K562 (cell line): ENCODE measurements around the gene ICE2. TPM values are rescaled to one million over a fixed set of nuclear protein-coding genes. Genes with fewer than 3 reads are reported as not detected.

Source experiments
- ATAC-seq: fragments of 200-7000 bp; cut with Tn5 transposase; 3 replicates; pipeline ENCODE4 v1.9.1; 2020; ENCODE audit warnings: moderate library complexity
- BruUV-seq: library from RNA; stranded (reverse); fragments of 400-500 nt; replicated peaks from 2 replicates; lab custom pipeline; 2021; lab: Mats Ljungman, UMichigan
- CTCF ChIA-PET: fragments of 300-600 bp; formaldehyde crosslinking; extraction: SDS; loops from one replicate; lab custom pipeline; 2021; ENCODE audit warnings: low intra/inter-chr PET ratio; lab: Yijun Ruan, JAX
- POLR2A ChIA-PET: fragments of 300-600, 350-650 bp; sonication (Branson Sonifier 250); formaldehyde crosslinking; extraction: SDS; loops from one replicate; lab custom pipeline; 2021; ENCODE audit warnings: antibody characterized with exemption, inconsistent platforms; lab: Yijun Ruan, JAX
- DNase-seq, 4 experiments: peaks; one replicate each; pipeline versions ENCODE4 v3.0.0 to v3.0.0-alpha.2; 2011 to 2018; ENCODE audit warnings: low spot score in 3 of 4, mixed read lengths in 3 of 4; ENCODE audit errors: extremely low read depth in 1 of 4
- FAIRE-seq: peaks from 2 replicates; lab custom pipeline; 2011; peaks lifted over from hg19 to GRCh38; lab: Jason Lieb, UNC
- H2AFZ ChIP-seq: 2 replicates; pipeline ENCODE4 v1.6.0; 2011; ENCODE audit warnings: low read depth, low read length, control low read depth, inconsistent platforms
- H3K27ac ChIP-seq: fragments of 200-600 bp; 3 replicates; pipeline ENCODE4 v1.8.0; 2011; ENCODE audit warnings: low read depth, mild to moderate bottlenecking, control low read depth, inconsistent platforms, low read length, moderate library complexity, mixed read lengths; ENCODE audit errors: extremely low read depth
- H3K27me3 ChIP-seq, 2 experiments: fragments of 300-600 bp in 1 of 2; 2 replicates in 1 of 2; 3 replicates in 1 of 2; pipeline versions ENCODE4 v1.6.0 to v1.8.0; 2011; ENCODE audit warnings: inconsistent platforms in 2 of 2, low read length in 2 of 2, mild to moderate bottlenecking in 1 of 2, mixed read lengths in 1 of 2, moderate library complexity in 1 of 2; ENCODE audit not compliant: control insufficient read depth in 2 of 2, insufficient read depth in 2 of 2
- H3K36me3 ChIP-seq: fragments of 300-600 bp; 3 replicates; pipeline ENCODE4 v1.8.0; 2011; ENCODE audit warnings: mild to moderate bottlenecking, low read length, inconsistent platforms; ENCODE audit not compliant: control insufficient read depth, insufficient read depth
- H3K4me1 ChIP-seq, 2 experiments: fragments of 200-600 bp in 1 of 2; replicated peaks in 1 of 2; 2 replicates in 1 of 2; 3 replicates in 1 of 2; pipeline versions ENCODE4 v1.5.1 to v1.8.0; 2011; ENCODE audit warnings: inconsistent platforms in 2 of 2, low read length in 2 of 2, mild to moderate bottlenecking in 1 of 2, mixed read lengths in 1 of 2, moderate library complexity in 1 of 2; ENCODE audit not compliant: control insufficient read depth in 2 of 2, insufficient read depth in 2 of 2
- H3K4me2 ChIP-seq: 2 replicates; pipeline ENCODE4 v1.6.1; 2011; ENCODE audit warnings: low read length, control low read depth, inconsistent platforms, mixed read lengths; ENCODE audit not compliant: insufficient read depth
- H3K4me3 ChIP-seq: fragments of 200-600 bp; sonication (generic), shearing (Covaris generic); 2 replicates; pipeline ENCODE4 v1.5.1; 2016; ENCODE audit warnings: control low read depth, inconsistent platforms
- H3K79me2 ChIP-seq: fragments of 200-600 bp; 3 replicates; pipeline ENCODE4 v1.8.0; 2011; ENCODE audit warnings: low read length, inconsistent platforms; ENCODE audit not compliant: control insufficient read depth, insufficient read depth
- H3K9ac ChIP-seq, 2 experiments: 2 replicates each; pipeline versions ENCODE4 v1.6.0 to v1.6.1; 2011; ENCODE audit warnings: low read depth in 2 of 2, low read length in 2 of 2, control low read depth in 1 of 2, inconsistent platforms in 1 of 2, mild to moderate bottlenecking in 1 of 2, mixed read lengths in 1 of 2; ENCODE audit not compliant: insufficient read depth in 1 of 2
- H3K9me1 ChIP-seq: one replicate; pipeline ENCODE4 v1.6.0; 2011; ENCODE audit warnings: inconsistent platforms, mild to moderate bottlenecking, low read length, moderate library complexity; ENCODE audit not compliant: control insufficient read depth, insufficient read depth
- H3K9me3 ChIP-seq: replicated peaks from 2 replicates; pipeline ENCODE4 v1.5.1; 2011; ENCODE audit warnings: low read depth, low read length, inconsistent platforms; ENCODE audit not compliant: control insufficient read depth, insufficient read depth
- H4K20me1 ChIP-seq: replicated peaks from 2 replicates; pipeline ENCODE4 v1.6.1; 2011; ENCODE audit warnings: low read length, inconsistent platforms, mixed read lengths; ENCODE audit not compliant: control insufficient read depth, insufficient read depth
- C11orf30 ChIP-seq: fragments of 450-650 bp; IDR thresholded peaks from 2 replicates; pipeline ENCODE4 v1.6.1; 2016; ENCODE audit warnings: low read depth, mild to moderate bottlenecking
- HDAC8 ChIP-seq: fragments of 450-650 bp; IDR thresholded peaks from 2 replicates; pipeline ENCODE4 v1.6.1; 2016; ENCODE audit warnings: mild to moderate bottlenecking, missing genetic modification characterization, moderate library complexity, missing compliant biosample characterization
- MAFF ChIP-seq: IDR thresholded peaks from 2 replicates; pipeline ENCODE4 v1.6.1; 2012; ENCODE audit warnings: low read length, improper control_type of control experiment
- MAFG ChIP-seq: fragments of 450-650 bp; conservative IDR thresholded peaks from 2 replicates; pipeline ENCODE4 v1.6.1; 2016; ENCODE audit warnings: missing genetic modification characterization, missing compliant biosample characterization
- MAFK ChIP-seq: IDR thresholded peaks from 2 replicates; pipeline ENCODE4 v1.6.1; 2011; ENCODE audit warnings: low read length, improper control_type of control experiment
- MBD1 ChIP-seq: fragments of 250-450 bp; sonication (Bioruptor Pico); IDR thresholded peaks from 2 replicates; pipeline ENCODE4 v1.8.0; 2022; ENCODE audit warnings: inconsistent platforms
- REST ChIP-seq, 2 experiments: fragments of 450-650 bp; formaldehyde crosslinking in 1 of 2; IDR thresholded peaks; 2 replicates each; pipeline versions ENCODE4 v1.4.0 to v1.6.1; 2014 to 2020; ENCODE audit warnings: mild to moderate bottlenecking in 2 of 2, borderline replicate concordance in 1 of 2, low read depth in 1 of 2
- TAF9B ChIP-seq: fragments of 450-650 bp; IDR thresholded peaks from 2 replicates; pipeline ENCODE4 v1.6.1; 2018; ENCODE audit warnings: mild to moderate bottlenecking; ENCODE audit not compliant: partially characterized antibody
- TEAD4 ChIP-seq, 2 experiments: sonication (generic) in 1 of 2; formaldehyde crosslinking in 1 of 2; IDR thresholded peaks; 2 replicates each; pipeline versions ENCODE4 v1.6.1 to v1.8.0; 2012 to 2022; ENCODE audit warnings: borderline replicate concordance in 1 of 2, inconsistent platforms in 1 of 2, low read length in 1 of 2, mild to moderate bottlenecking in 1 of 2, missing genetic modification reagents in 1 of 2
- ZBTB34 ChIP-seq: fragments of 250-450 bp; sonication (Bioruptor Pico); IDR thresholded peaks from 2 replicates; pipeline ENCODE4 v1.8.0; 2021; ENCODE audit warnings: mild to moderate bottlenecking, moderate library complexity
- ZNF316 ChIP-seq: fragments of 450-650 bp; IDR thresholded peaks from 2 replicates; pipeline ENCODE4 v1.6.1; 2016
- ZNF717 ChIP-seq: fragments of 250-450 bp; sonication (Bioruptor Pico); IDR thresholded peaks from 2 replicates; pipeline ENCODE4 v1.5.0; 2021
- WGBS: fragments of 100-300 bp; shearing (Covaris generic); methylation state at CpG from one replicate; pipeline ENCODE4 v1.1.6; 2016; ENCODE audit warnings: low coverage, mixed read lengths; ENCODE audit not compliant: insufficient coverage; ENCODE audit errors: missing lambda C conversion rate; 5-methylcytosine and 5-hydroxymethylcytosine counted together
- in situ Hi-C: fragments of 300-500 bp; cut with MboI; formaldehyde crosslinking; loops from 4 replicates; pipeline ENCODE4 v1.15.0; 2018; ENCODE audit warnings: inconsistent platforms, mixed read lengths
- intact Hi-C: fragments of 100-400 bp; cut with micrococcal nuclease; formaldehyde crosslinking; loops from 2 replicates; pipeline ENCODE4 v1.14.2; 2022
- polyA plus RNA-seq, 8 experiments: library from polyadenylated mRNA; depleted of rRNA in 4 of 8; stranded (reverse) in 5 of 8; unstranded in 3 of 8; fragments of >200 nt; fragmentation: Nextera tagmentation in 2 of 8; fragmentation: Illumina TruSeq in 1 of 8; extraction: Ambion mirVana in 2 of 8; extraction: Trizol in 1 of 8; gene quantifications; 2 replicates each; pipeline versions ENCODE4 v1.2.1 to v1.2.3, GENCODE V29; 2011 to 2014; ENCODE audit warnings: inconsistent platforms in 1 of 8, missing spikeins in 1 of 8
- total RNA-seq, 7 experiments: library from RNA; depleted of rRNA in 6 of 7; stranded (reverse); fragments of >200 nt in 6 of 7; fragmentation: Illumina TruSeq in 2 of 7; extraction: Trizol in 2 of 7; gene quantifications; 2 replicates each; pipeline versions ENCODE4 v1.2.1 to v1.2.3, GENCODE V29; 2011 to 2021; ENCODE audit warnings: low replicate concordance in 1 of 7

The ICE2 gene
- total and polyA plus RNA-seq, 9 of the 15 experiments (the other 6 are each of a cell fraction or from before 2014, with no cell fraction given) = 21.8 to 87.9 (median 58.1) TPM

- H3K27me3 ChIP-seq = no peaks in the 10 kb centered on the region
- H2AFZ ChIP-seq = no peak overlapping the region
- in situ Hi-C loops = no loop called here
- ATAC-seq (no peak), FAIRE-seq (no peak), DNase-seq (no peak)
- no peaks in the 10 kb centered on the region for H3K36me3 ChIP-seq
- intact Hi-C loops = no loop called here
- no peak overlapping the region for H3K9ac ChIP-seq
- H3K4me2 ChIP-seq = no peak overlapping the region
- H3K9me3 ChIP-seq = no peaks in the 10 kb centered on the region
- CTCF ChIA-PET = no interaction called here
- no peaks in the 10 kb centered on the region for H3K9me1 ChIP-seq
- H4K20me1 ChIP-seq = no peaks in the 10 kb centered on the region
- no peak overlapping the region for H3K4me3 ChIP-seq
- WGBS = 2% methylated on average over 2 of the region's 2 CpGs
- no peaks in the 10 kb centered on the region; a peak in 2 of 5 replicates for H3K4me1 ChIP-seq
- POLR2A ChIA-PET = interaction anchor here (0.6 to 1.8 kb wide), 4 partner anchors 9 to 20 kb away, joined by 3 to 4 read pairs (median 3); no protein-coding TSS in a partner anchor
- BruUV-seq = no TSS peak
- TF ChIP-seq MAFF (peak; percentile 30; the same call in 1 of the 2 replicates), REST (IDR thresholded peaks at IDR 0.05; ENCODE audit: borderline replicate concordance) (no peak), REST (CRISPR knock-in tag; IDR thresholded peaks at IDR 0.05; ENCODE audit: low read depth) (no peak), ZNF316 (peak; percentile 76), TEAD4 (IDR thresholded peaks at IDR 0.05; ENCODE audit: low read length) (no peak), TEAD4 (CRISPR knock-in tag; IDR thresholded peaks at IDR 0.05; ENCODE audit: borderline replicate concordance) (no peak), C11orf30 (peak; percentile 60), HDAC8 (tag) (no peak), MAFK (peak; percentile 34; the same call in 1 of the 2 replicates), ZNF717 (CRISPR knock-in tag) (no peak), MAFG (tag) (0 out of 2 replicates have a peak, but pooled peaks have one; percentile 32), MBD1 (no peak), TAF9B (no peak), ZBTB34 (CRISPR knock-in tag) (no peak)
- H3K79me2 ChIP-seq = no peaks in the 10 kb centered on the region
- H3K27ac ChIP-seq = no peak overlapping the region
Measured at GRCh38 chr15:60405399-60405798, 73.5 kb downstream of the ICE2 start.
